Measurements from ENCODE around the gene MKRN2.

Gene MKRN2

DNA sequence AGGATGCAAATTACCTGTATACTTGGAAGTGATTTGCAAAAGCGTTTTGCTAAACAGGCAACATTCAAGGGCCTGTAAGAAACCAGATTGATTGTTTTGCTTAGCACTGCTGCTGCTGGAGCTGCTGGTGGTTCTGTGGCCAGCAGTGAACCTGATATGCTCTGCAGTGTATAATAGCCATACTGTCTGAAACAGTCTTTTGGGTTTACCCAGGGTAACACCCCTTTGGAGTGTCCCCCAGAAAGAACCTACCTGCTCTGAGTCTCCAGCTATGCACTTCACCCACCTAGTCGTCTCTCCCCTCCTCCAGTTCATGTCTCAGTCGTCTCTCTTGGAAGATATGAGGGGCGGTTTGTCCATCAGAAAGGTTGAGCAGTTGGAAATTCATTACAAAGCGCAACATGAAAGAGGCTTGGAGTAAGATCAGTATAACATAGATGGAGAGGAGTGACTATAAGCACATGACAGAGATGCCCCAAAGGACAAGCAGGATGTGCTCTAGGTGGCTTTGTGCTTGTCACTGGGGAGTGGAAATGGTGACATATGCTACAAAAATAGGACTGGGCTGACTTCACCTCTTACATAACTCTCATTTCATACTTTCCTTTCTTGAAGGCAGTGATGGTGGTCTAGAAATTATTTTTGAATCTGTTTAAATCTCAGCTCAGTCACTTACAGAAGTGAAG lies 3.8 kb downstream of the MKRN2 start:
- H3K27ac ChIP-seq: peak overlapping the region in 5 of 11 experiments; percentile 26 to 63 (median 51); a peak in 8 of 22 replicates
- H3K36me3 ChIP-seq: peaks cover 1 to 20% (median 14%) of the 10 kb centered on the region in 11 experiments
- H4K20me1 ChIP-seq: peaks cover 50 to 85% (median 76%) of the 10 kb centered on the region in 11 experiments; a peak in 21 of 22 replicates
- peaks cover 0 to 3% (median 0%) of the 10 kb centered on the region in 11 experiments; a peak in 3 of 22 replicates for H3K27me3 ChIP-seq
- no peak for TF ChIP-seq Cebpa-rat (IDR thresholded peaks at IDR 0.05)
- H3K4me1 ChIP-seq: peaks cover 44 to 53% (median 47%) of the 10 kb centered on the region in 10 experiments
- H3K9ac ChIP-seq: peak overlapping the region in 7 of 11 experiments; percentile 2 to 59 (median 22); a peak in 8 of 22 replicates
- peaks cover 4 to 13% (median 11%) of the 10 kb centered on the region in 11 experiments for H3K9me3 ChIP-seq (replicated peaks in 1 of 11)
- peak overlapping the region; percentile 79 to 98 (median 90) for H3K4me2 ChIP-seq
- H3K4me3 ChIP-seq: no peak overlapping the region

DNA sequence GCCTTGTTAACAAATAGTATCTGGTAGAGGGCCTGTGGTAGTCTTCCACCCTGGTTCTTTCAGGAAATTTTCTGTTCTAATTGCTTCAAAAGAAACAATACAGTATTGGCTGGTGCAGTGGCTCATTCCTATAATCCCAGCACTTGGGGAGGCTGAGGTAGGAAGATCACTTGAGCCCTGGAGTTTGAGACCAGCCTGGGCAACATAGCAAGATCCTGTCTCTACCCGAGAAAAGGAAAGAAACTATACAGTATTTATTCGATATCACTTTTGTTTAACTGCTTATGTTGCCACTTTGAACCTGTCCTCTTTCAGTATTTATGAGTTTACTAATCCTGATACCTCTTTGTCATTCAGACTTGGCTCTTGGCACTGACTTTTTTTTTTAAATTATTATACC lies 4.5 kb downstream of the MKRN2 start:
- Histone ChIP-seq H3K9me3 (replicated peaks in 1 of 11) (peaks cover 11 to 20% (median 18%) of the 10 kb centered on the region in 11 experiments), H3K4me2 (peak overlapping the region in 9 of 11 experiments; percentile 79 to 98 (median 90); a peak in 18 of 22 replicates), H3K27ac (peak overlapping the region in 4 of 11 experiments; percentile 26 to 57 (median 48); a peak in 6 of 22 replicates), H3K36me3 (peaks cover 9 to 28% (median 21%) of the 10 kb centered on the region in 11 experiments), H4K20me1 (peaks cover 50 to 93% (median 80%) of the 10 kb centered on the region in 11 experiments; a peak in 21 of 22 replicates), H3K9ac (peak overlapping the region in 1 of 11 experiments; percentile 7; a peak in 2 of 22 replicates), H3K4me1 (peaks cover 37 to 48% (median 41%) of the 10 kb centered on the region in 10 experiments), H3K4me3 (no peak overlapping the region), H3K27me3 (no peaks in the 10 kb centered on the region)
- TF ChIP-seq Cebpa-rat (IDR thresholded peaks at IDR 0.05): no peak

DNA sequence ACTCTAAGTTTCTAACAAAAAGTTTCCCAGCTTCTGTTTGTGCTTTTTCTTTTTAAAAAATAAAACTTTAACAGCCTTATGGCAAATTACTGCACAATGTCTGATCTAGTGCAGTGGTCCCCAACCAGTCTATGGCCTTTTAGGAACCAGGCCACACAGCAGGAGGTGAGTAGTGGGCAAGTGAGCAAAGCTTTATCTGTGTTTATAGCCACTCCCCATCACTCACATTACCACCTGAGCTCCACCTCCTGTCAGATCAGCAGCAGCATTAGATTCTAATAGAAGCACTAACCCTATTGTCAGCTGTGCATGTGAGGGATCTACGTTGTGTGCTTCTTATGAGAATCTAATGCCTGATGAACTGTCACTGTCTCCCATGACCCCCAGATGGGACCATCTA lies 5.6 kb downstream of the MKRN2 start:
- Histone ChIP-seq H3K27me3 (no peaks in the 10 kb centered on the region), H3K4me1 (peaks cover 36 to 48% (median 41%) of the 10 kb centered on the region in 10 experiments), H3K9ac (no peak overlapping the region), H3K9me3 (replicated peaks in 1 of 11) (peaks cover 18 to 31% (median 27%) of the 10 kb centered on the region in 11 experiments), H3K4me3 (no peak overlapping the region), H3K4me2 (no peak overlapping the region), H3K27ac (no peak overlapping the region), H4K20me1 (peaks cover 50 to 100% (median 87%) of the 10 kb centered on the region in 11 experiments; a peak in 21 of 22 replicates), H3K36me3 (peaks cover 18 to 38% (median 32%) of the 10 kb centered on the region in 11 experiments)
- no peak for TF ChIP-seq Cebpa-rat (IDR thresholded peaks at IDR 0.05)

DNA sequence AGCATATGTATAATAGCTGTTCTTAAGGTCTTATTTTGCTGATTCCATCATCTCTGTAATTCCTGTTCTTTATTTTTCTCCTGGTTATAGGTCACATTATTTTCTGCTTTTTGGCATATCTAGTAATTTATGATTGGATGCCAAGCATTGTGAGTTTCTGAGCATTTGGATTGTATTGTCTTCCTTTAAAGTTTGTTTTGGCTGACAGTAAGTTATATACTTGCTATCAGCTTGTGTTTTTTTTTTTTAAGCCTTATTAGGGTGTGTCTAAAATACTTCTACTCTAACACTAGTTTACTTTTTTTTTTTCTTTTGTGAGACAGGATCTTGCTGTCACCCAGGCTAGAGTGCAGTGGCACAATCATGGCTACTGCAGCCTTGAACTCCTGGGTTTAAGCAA lies 10.1 kb downstream of the MKRN2 start:
- peaks cover 0 to 12% (median 2%) of the 10 kb centered on the region in 10 experiments; a peak in 9 of 20 replicates for H3K4me1 ChIP-seq
- no peak overlapping the region for H3K27ac ChIP-seq
- peaks cover 18 to 31% (median 27%) of the 10 kb centered on the region in 11 experiments for H3K9me3 ChIP-seq (replicated peaks in 1 of 11)
- H3K36me3 ChIP-seq: peaks cover 57 to 83% (median 74%) of the 10 kb centered on the region in 11 experiments
- no peak overlapping the region for H3K4me3 ChIP-seq
- H3K4me2 ChIP-seq: no peak overlapping the region
- H3K27me3 ChIP-seq: no peaks in the 10 kb centered on the region
- H4K20me1 ChIP-seq: peaks cover 35 to 90% (median 70%) of the 10 kb centered on the region in 11 experiments; a peak in 21 of 22 replicates
- no peak overlapping the region for H3K9ac ChIP-seq
- TF ChIP-seq Cebpa-rat (IDR thresholded peaks at IDR 0.05): no peak

DNA sequence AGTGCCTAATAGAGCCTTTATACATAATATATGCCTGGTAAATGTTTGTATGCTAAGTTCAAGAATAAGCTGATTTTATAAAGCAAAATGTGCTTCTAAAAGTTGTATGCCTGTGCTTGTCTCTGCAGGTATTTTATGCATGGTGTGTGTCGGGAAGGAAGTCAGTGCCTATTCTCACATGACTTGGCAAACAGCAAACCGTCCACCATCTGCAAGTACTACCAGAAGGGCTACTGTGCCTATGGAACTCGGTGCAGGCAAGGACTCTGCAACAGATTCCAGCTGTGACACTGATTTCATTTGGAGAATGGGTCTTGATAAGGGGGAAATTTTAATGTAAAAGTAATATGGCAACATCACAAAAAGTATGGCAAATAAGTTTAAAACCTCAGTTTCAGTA lies 11.9 kb downstream of the MKRN2 start:
- Histone ChIP-seq H3K4me3 (no peak overlapping the region), H3K36me3 (peaks cover 75 to 100% (median 92%) of the 10 kb centered on the region in 11 experiments), H3K27ac (no peak overlapping the region), H3K27me3 (no peaks in the 10 kb centered on the region), H3K9me3 (replicated peaks in 1 of 11) (peaks cover 18 to 31% (median 27%) of the 10 kb centered on the region in 11 experiments), H3K4me2 (no peak overlapping the region), H3K9ac (no peak overlapping the region), H4K20me1 (peaks cover 21 to 72% (median 55%) of the 10 kb centered on the region in 11 experiments; a peak in 20 of 22 replicates), H3K4me1 (no peaks in the 10 kb centered on the region)
- no peak for TF ChIP-seq Cebpa-rat (IDR thresholded peaks at IDR 0.05)

DNA sequence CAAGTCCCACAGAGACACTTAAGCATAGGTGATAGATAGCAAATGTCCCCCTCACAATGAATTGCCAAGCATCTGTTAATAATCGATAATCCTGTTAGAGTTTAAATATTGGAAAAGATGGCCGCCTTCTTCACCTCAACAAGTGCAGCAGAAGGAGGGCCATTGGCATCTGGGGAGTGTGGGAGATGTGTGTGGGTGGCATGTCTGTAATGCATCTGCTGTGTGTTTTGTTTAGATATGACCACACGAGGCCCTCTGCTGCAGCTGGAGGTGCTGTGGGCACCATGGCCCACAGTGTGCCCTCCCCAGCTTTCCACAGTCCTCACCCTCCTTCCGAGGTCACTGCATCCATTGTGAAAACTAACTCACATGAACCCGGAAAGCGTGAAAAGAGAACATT lies 12.9 kb downstream of the MKRN2 start:
- H4K20me1 ChIP-seq: peaks cover 21 to 72% (median 53%) of the 10 kb centered on the region in 11 experiments; a peak in 20 of 22 replicates
- H3K9ac ChIP-seq: no peak overlapping the region
- H3K4me1 ChIP-seq: no peaks in the 10 kb centered on the region
- no peak overlapping the region for H3K4me3 ChIP-seq
- H3K36me3 ChIP-seq: peaks cover 86 to 100% (median 98%) of the 10 kb centered on the region in 11 experiments
- H3K27me3 ChIP-seq: no peaks in the 10 kb centered on the region
- H3K9me3 ChIP-seq (replicated peaks in 1 of 11): peaks cover 18 to 27% (median 24%) of the 10 kb centered on the region in 11 experiments
- H3K27ac ChIP-seq: no peak overlapping the region
- no peak for TF ChIP-seq Cebpa-rat (IDR thresholded peaks at IDR 0.05)
- H3K4me2 ChIP-seq: no peak overlapping the region

DNA sequence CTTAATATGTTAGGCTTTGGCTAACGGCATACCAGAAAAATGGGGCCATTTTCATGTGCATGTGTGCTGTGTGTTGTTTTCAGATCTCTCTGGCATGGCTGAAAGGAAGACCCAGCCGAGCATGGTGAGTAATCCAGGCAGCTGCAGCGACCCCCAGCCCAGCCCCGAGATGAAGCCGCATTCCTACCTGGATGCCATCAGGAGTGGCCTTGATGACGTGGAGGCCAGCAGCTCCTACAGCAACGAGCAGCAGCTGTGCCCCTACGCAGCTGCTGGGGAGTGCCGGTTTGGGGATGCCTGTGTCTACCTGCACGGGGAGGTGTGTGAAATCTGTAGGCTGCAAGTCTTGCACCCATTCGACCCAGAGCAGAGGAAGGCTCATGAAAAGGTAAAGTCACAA lies 15.1 kb downstream of the MKRN2 start:
- TF ChIP-seq Cebpa-rat (IDR thresholded peaks at IDR 0.05): no peak
- H3K9ac ChIP-seq: no peak overlapping the region
- H3K36me3 ChIP-seq: peaks cover 92 to 100% (median 98%) of the 10 kb centered on the region in 11 experiments
- peaks cover 3 to 13% (median 11%) of the 10 kb centered on the region in 11 experiments; a peak in 19 of 22 replicates for H3K9me3 ChIP-seq (replicated peaks in 1 of 11)
- H3K4me2 ChIP-seq: no peak overlapping the region
- no peak overlapping the region for H3K27ac ChIP-seq
- H3K4me3 ChIP-seq: no peak overlapping the region
- no peaks in the 10 kb centered on the region for H3K27me3 ChIP-seq
- H3K4me1 ChIP-seq: no peaks in the 10 kb centered on the region
- H4K20me1 ChIP-seq: peaks cover 19 to 67% (median 48%) of the 10 kb centered on the region in 11 experiments; a peak in 20 of 22 replicates

DNA sequence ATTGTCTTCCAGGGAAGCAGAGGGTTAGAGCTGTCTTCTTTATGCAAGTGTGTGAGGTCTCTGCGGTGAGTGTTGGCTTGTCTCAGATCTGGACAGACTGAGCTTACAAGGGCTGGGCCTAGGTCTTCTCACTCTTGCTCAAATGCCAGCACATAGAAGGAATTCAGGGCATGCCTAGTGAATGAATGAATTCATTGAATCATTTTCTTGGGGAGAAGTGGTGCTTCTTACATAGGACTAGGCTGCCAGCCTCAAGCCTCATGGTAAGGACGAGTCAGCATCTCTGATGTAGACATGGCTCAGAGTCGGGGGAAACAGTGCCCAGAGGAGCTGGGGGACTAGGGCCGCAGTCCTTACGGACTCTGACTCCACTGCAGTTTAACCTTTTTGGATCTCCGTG lies 17.2 kb downstream of the MKRN2 start:
- Histone ChIP-seq H4K20me1 (peaks cover 0 to 59% (median 39%) of the 10 kb centered on the region in 11 experiments; a peak in 20 of 22 replicates), H3K4me3 (no peak overlapping the region), H3K9me3 (replicated peaks in 1 of 11) (peaks cover 9 to 20% (median 18%) of the 10 kb centered on the region in 11 experiments; a peak in 20 of 22 replicates), H3K36me3 (peaks cover 100% of the 10 kb centered on the region in 11 experiments), H3K27ac (no peak overlapping the region), H3K4me2 (no peak overlapping the region), H3K9ac (no peak overlapping the region), H3K4me1 (peaks cover 4 to 9% (median 5%) of the 10 kb centered on the region in 10 experiments), H3K27me3 (no peaks in the 10 kb centered on the region)
- no peak for TF ChIP-seq Cebpa-rat (IDR thresholded peaks at IDR 0.05)

DNA sequence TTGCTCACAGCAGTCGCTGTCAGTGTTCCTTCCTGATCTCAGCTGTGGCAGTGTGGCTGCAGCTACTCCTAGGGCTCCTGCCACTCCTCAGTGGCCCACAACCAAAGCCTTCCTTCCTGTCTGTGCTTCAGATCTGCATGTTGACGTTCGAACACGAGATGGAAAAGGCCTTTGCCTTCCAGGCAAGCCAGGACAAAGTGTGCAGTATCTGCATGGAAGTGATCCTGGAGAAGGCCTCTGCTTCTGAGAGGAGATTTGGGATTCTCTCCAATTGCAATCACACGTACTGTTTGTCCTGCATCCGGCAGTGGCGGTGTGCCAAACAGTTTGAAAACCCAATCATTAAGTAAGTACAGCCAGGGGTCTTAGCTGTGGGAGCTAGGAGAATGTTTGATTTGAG lies 17.8 kb downstream of the MKRN2 start:
- H3K4me1 ChIP-seq: peaks cover 10 to 14% (median 11%) of the 10 kb centered on the region in 10 experiments
- H4K20me1 ChIP-seq: peaks cover 0 to 59% (median 39%) of the 10 kb centered on the region in 11 experiments; a peak in 20 of 22 replicates
- no peak overlapping the region for H3K9ac ChIP-seq
- no peaks in the 10 kb centered on the region for H3K27me3 ChIP-seq
- H3K4me2 ChIP-seq: no peak overlapping the region
- H3K27ac ChIP-seq: no peak overlapping the region
- TF ChIP-seq Cebpa-rat (IDR thresholded peaks at IDR 0.05): no peak
- H3K36me3 ChIP-seq: peaks cover 100% of the 10 kb centered on the region in 11 experiments
- H3K4me3 ChIP-seq: no peak overlapping the region
- peaks cover 9 to 20% (median 18%) of the 10 kb centered on the region in 11 experiments; a peak in 20 of 22 replicates for H3K9me3 ChIP-seq (replicated peaks in 1 of 11)

Data from BLaER1 treated with 17β-estradiol and CSF1 and Interleukin-3, amounts not matched to agents 10 nM and 100 nM (cell line).